Panc1 (cell line): Measurements from ENCODE around the gene EYA2. TPM values are rescaled to one million over a fixed set of nuclear protein-coding genes. Genes with fewer than 3 reads are reported as not detected.

Experiments used
- ATAC-seq: fragments of 200-7000 bp; cut with Tn5 transposase; 2 replicates; pipeline ENCODE4 v1.9.1; 2020; ENCODE audit warnings: mild to moderate bottlenecking, moderate library complexity
- BruUV-seq: library from RNA; stranded (reverse); fragments of 400-500 nt; replicated peaks from 2 replicates; lab custom pipeline; 2021; lab: Mats Ljungman, UMichigan
- CTCF ChIA-PET: fragments of 300-600 bp; sonication (Branson Sonifier 250); formaldehyde crosslinking; loops from one replicate; lab custom pipeline; 2022; ENCODE audit warnings: antibody characterized with exemption; lab: Charles Lee
- POLR2A ChIA-PET: fragments of 300-600 bp; sonication (Branson Sonifier 250); formaldehyde crosslinking; loops from one replicate; lab custom pipeline; 2022; ENCODE audit warnings: antibody characterized with exemption; lab: Charles Lee
- DNase-seq: peaks from one replicate; pipeline ENCODE4 v3.0.0-alpha.2; 2010; ENCODE audit warnings: low read depth, low spot score
- H3K27ac ChIP-seq: 2 replicates; pipeline ENCODE4 v1.5.1; 2011; ENCODE audit warnings: mild to moderate bottlenecking, low read length, inconsistent platforms
- H3K27me3 ChIP-seq: fragments of 200-500 bp; sonication (Bioruptor generic); 2 replicates; pipeline ENCODE4 v1.6.0; 2014; ENCODE audit warnings: low read length, inconsistent platforms; ENCODE audit not compliant: control insufficient read depth, insufficient read depth
- H3K36me3 ChIP-seq: fragments of 200-500 bp; sonication (Bioruptor generic); 2 replicates; pipeline ENCODE4 v1.5.1; 2014; ENCODE audit warnings: inconsistent platforms, mild to moderate bottlenecking, low read length, moderate library complexity; ENCODE audit not compliant: control insufficient read depth, insufficient read depth
- H3K4me1 ChIP-seq: 2 replicates; pipeline ENCODE4 v1.5.1; 2011; ENCODE audit warnings: inconsistent platforms, mild to moderate bottlenecking, low read length, moderate library complexity; ENCODE audit not compliant: control insufficient read depth, insufficient read depth
- H3K4me3 ChIP-seq, 2 experiments: 2 replicates each; pipeline ENCODE4 v1.5.1; 2011 to 2012; ENCODE audit warnings: low read depth in 2 of 2, low read length in 2 of 2, mild to moderate bottlenecking in 2 of 2, inconsistent platforms in 1 of 2, moderate library complexity in 1 of 2
- H3K9me3 ChIP-seq: fragments of 200-500 bp; sonication (Bioruptor generic); 2 replicates; pipeline ENCODE4 v1.5.1; 2014; ENCODE audit warnings: low read depth, mild to moderate bottlenecking, inconsistent platforms, low read length, moderate library complexity; ENCODE audit not compliant: control insufficient read depth, insufficient read depth
- POLR2AphosphoS5 ChIP-seq: IDR thresholded peaks from 2 replicates; pipeline ENCODE4 v1.6.1; 2012; ENCODE audit warnings: mild to moderate bottlenecking, low read depth, low read length, moderate library complexity
- SIN3A ChIP-seq: IDR thresholded peaks from 2 replicates; pipeline ENCODE4 v1.6.1; 2012; ENCODE audit warnings: low read depth, mild to moderate bottlenecking, low read length, moderate library complexity, borderline replicate concordance; ENCODE audit not compliant: insufficient read depth
- TCF7L2 ChIP-seq: IDR thresholded peaks from 2 replicates; pipeline ENCODE4 v1.6.1; 2011; ENCODE audit warnings: mild to moderate bottlenecking, low read depth, low read length, inconsistent platforms
- in situ Hi-C: cut with HindIII; loops from 2 replicates; pipeline ENCODE4 v1.10.0; 2016; ENCODE audit warnings: low sequenced_read_pairs, low pct_unique_long_range_greater_than_20kb
- intact Hi-C: fragments of 100-400 bp; cut with micrococcal nuclease; formaldehyde crosslinking; loops from one replicate; pipeline ENCODE4 v1.10.0; 2022; ENCODE audit not compliant: unreplicated experiment
- total RNA-seq: library from RNA; stranded (reverse); gene quantifications from one replicate; pipeline ENCODE4 v1.2.1, GENCODE V29; 2021; ENCODE audit not compliant: unreplicated experiment
- TF ChIP-seq, protein P1 (sequence below), 2 experiments: IDR thresholded peaks; 2 replicates each; pipeline ENCODE4 v1.6.1; 2011 to 2012; ENCODE audit warnings: low read depth in 2 of 2, control low read depth in 1 of 2, low read length in 1 of 2, mild to moderate bottlenecking in 1 of 2, moderate library complexity in 1 of 2; ENCODE audit not compliant: insufficient read depth in 1 of 2
- TF ChIP-seq, protein P2 (sequence below): fragments of 450-650 bp; IDR thresholded peaks from 2 replicates; pipeline ENCODE4 v1.5.1; 2017; ENCODE audit warnings: mild to moderate bottlenecking

EYA2 gene
- total RNA-seq, 1 experiment from 2014 or later: 1.9 TPM

DNA sequence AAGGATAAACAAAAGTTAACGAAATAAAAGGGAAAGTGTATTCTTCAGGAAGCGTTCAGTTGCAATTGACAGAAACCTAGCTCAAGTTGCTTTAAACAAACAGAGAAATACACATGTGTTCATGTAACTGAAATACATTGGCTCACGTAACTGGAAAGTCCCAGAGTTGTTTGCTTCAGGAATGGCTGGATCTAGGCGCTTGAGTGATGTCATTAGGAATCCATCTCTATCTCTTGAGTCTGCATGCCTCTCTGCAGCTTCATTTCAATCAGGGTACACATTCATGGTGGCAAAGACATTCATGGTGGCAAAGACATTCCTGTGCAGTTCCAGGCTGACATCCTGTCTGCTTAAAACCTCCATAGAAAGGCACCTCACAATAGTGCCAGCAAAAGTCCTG lies 45.4 kb upstream of the EYA2 start:
- in situ Hi-C loops (no loop called here), intact Hi-C loops (no loop called here)
- no peaks in the 10 kb centered on the region for H3K36me3 ChIP-seq
- ChIA-PET POLR2A (no interaction called here), CTCF (no interaction called here)
- ATAC-seq (no peak), DNase-seq (no peak)
- no peak overlapping the region for H3K4me3 ChIP-seq
- no peaks in the 10 kb centered on the region for H3K4me1 ChIP-seq
- no peaks in the 10 kb centered on the region for H3K27me3 ChIP-seq
- H3K27ac ChIP-seq: no peak overlapping the region
- H3K9me3 ChIP-seq: no peaks in the 10 kb centered on the region
- no TSS peak for BruUV-seq
- TF ChIP-seq TCF7L2: no peak
- TF ChIP-seq SIN3A: no peak

DNA sequence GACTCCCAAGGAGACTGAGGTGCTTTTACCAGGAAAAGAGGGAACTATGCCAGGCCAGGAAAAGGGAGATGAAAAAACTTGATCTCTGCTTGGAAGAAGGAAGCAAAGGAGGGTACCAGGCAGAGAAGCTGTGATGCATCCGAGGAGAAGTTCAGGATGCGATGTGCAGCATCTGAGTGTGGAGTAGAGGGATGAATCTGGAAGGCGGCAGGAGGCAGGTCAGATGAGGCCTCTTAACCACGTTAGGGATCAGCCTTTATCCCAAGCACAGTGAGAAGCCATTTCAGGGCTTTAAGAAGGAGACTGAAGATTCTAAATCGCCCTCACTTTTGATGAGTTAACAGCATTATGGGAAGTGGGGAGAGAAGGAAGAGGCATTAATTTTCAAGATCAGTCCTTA lies 44.9 kb upstream of the EYA2 start:
- Histone ChIP-seq H3K36me3 (no peaks in the 10 kb centered on the region), H3K4me1 (no peaks in the 10 kb centered on the region), H3K27ac (no peak overlapping the region), H3K9me3 (no peaks in the 10 kb centered on the region), H3K4me3 (no peak overlapping the region), H3K27me3 (no peaks in the 10 kb centered on the region)
- no TSS peak for BruUV-seq
- DNase-seq (no peak), ATAC-seq (no peak)
- intact Hi-C loops: no loop called here
- in situ Hi-C loops: no loop called here
- TF ChIP-seq POLR2AphosphoS5 (no peak), TCF7L2 (no peak), SIN3A (no peak)
- TF ChIP-seq, protein P1, sequence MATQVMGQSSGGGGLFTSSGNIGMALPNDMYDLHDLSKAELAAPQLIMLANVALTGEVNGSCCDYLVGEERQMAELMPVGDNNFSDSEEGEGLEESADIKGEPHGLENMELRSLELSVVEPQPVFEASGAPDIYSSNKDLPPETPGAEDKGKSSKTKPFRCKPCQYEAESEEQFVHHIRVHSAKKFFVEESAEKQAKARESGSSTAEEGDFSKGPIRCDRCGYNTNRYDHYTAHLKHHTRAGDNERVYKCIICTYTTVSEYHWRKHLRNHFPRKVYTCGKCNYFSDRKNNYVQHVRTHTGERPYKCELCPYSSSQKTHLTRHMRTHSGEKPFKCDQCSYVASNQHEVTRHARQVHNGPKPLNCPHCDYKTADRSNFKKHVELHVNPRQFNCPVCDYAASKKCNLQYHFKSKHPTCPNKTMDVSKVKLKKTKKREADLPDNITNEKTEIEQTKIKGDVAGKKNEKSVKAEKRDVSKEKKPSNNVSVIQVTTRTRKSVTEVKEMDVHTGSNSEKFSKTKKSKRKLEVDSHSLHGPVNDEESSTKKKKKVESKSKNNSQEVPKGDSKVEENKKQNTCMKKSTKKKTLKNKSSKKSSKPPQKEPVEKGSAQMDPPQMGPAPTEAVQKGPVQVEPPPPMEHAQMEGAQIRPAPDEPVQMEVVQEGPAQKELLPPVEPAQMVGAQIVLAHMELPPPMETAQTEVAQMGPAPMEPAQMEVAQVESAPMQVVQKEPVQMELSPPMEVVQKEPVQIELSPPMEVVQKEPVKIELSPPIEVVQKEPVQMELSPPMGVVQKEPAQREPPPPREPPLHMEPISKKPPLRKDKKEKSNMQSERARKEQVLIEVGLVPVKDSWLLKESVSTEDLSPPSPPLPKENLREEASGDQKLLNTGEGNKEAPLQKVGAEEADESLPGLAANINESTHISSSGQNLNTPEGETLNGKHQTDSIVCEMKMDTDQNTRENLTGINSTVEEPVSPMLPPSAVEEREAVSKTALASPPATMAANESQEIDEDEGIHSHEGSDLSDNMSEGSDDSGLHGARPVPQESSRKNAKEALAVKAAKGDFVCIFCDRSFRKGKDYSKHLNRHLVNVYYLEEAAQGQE (IDR thresholded peaks at IDR 0.05; ENCODE audit: insufficient read depth in 1 of 2, low read depth in 2 of 2, low read length in 1 of 2): no peak
- TF ChIP-seq, protein P2, sequence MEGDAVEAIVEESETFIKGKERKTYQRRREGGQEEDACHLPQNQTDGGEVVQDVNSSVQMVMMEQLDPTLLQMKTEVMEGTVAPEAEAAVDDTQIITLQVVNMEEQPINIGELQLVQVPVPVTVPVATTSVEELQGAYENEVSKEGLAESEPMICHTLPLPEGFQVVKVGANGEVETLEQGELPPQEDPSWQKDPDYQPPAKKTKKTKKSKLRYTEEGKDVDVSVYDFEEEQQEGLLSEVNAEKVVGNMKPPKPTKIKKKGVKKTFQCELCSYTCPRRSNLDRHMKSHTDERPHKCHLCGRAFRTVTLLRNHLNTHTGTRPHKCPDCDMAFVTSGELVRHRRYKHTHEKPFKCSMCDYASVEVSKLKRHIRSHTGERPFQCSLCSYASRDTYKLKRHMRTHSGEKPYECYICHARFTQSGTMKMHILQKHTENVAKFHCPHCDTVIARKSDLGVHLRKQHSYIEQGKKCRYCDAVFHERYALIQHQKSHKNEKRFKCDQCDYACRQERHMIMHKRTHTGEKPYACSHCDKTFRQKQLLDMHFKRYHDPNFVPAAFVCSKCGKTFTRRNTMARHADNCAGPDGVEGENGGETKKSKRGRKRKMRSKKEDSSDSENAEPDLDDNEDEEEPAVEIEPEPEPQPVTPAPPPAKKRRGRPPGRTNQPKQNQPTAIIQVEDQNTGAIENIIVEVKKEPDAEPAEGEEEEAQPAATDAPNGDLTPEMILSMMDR: no peak
- ChIA-PET CTCF (no interaction called here), POLR2A (no interaction called here)

DNA sequence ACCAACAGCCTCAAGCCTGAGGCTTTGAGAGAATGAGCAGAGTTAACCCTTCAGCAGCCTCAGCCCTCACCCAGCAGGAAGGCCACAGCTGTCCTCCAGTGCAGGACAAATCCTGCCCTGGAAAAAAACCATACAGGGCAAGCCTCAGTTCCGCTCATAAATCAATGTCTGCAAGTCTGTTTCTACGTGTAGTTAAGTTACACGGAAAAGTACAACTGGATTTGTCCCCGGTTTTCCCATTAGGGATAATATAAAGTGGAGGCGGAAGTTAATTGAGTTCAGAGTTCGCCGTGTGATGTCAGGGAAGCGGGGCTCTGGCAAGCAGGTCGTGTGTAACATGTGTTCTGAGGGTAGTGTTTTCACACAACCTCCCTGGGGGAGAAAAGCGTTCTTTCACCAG lies 44.2 kb upstream of the EYA2 start:
- Histone ChIP-seq H3K4me3 (no peak overlapping the region), H3K36me3 (no peaks in the 10 kb centered on the region), H3K27ac (no peak overlapping the region), H3K9me3 (no peaks in the 10 kb centered on the region), H3K27me3 (no peaks in the 10 kb centered on the region), H3K4me1 (no peaks in the 10 kb centered on the region)
- intact Hi-C loops (no loop called here), in situ Hi-C loops (no loop called here)
- DNase-seq: no peak
- no peak for ATAC-seq
- no TSS peak for BruUV-seq
- TF ChIP-seq POLR2AphosphoS5 (no peak), SIN3A (no peak), TCF7L2 (no peak)
- TF ChIP-seq, protein P1 (IDR thresholded peaks at IDR 0.05; ENCODE audit: insufficient read depth in 1 of 2, low read depth in 2 of 2, low read length in 1 of 2): no peak
- TF ChIP-seq, protein P2: no peak
- ChIA-PET CTCF (no interaction called here), POLR2A (no interaction called here)
